Fibroblast of peridontal ligament (primary cell): ENCODE data around the gene TEX29.

Experiments used
- DNase-seq: peaks from one replicate; pipeline ENCODE4 v3.0.0-alpha.2; 2010; ENCODE audit errors: extremely low read depth

TEX29 gene

GRCh38 chr13:111291908-111292307 is 28.5 kb upstream of the TEX29 start:
- DNase-seq, result no peak

- no peak for DNase-seq
Measured at GRCh38 chr13:111292710-111293485, 27.5 kb upstream of the TEX29 start.

GRCh38 chr13:111295886-111296285 is 24.6 kb upstream of the TEX29 start:
- no peak for DNase-seq

- DNase-seq, result no peak
Measured at GRCh38 chr13:111296417-111296816, 24.0 kb upstream of the TEX29 start.

- DNase-seq, result no peak
Measured at GRCh38 chr13:111298214-111298975, 22.0 kb upstream of the TEX29 start.

GRCh38 chr13:111302045-111302726 is 18.3 kb upstream of the TEX29 start:
- DNase-seq, result no peak

- no peak for DNase-seq
Measured at GRCh38 chr13:111303559-111303958, 16.9 kb upstream of the TEX29 start.

- DNase-seq, result no peak
Measured at GRCh38 chr13:111304041-111304544, 16.3 kb upstream of the TEX29 start.

- DNase-seq, result no peak
Measured at GRCh38 chr13:111304603-111305289, 15.7 kb upstream of the TEX29 start.

GRCh38 chr13:111312944-111313590 is 7.4 kb upstream of the TEX29 start:
- DNase-seq, result no peak

GRCh38 chr13:111313911-111314425 is 6.5 kb upstream of the TEX29 start:
- no peak for DNase-seq

GRCh38 chr13:111314852-111315251 is 5.6 kb upstream of the TEX29 start:
- no peak for DNase-seq

GRCh38 chr13:111315347-111315995 is 5.0 kb upstream of the TEX29 start:
- DNase-seq, result no peak

- DNase-seq, result no peak
Measured at GRCh38 chr13:111316161-111316730, 4.2 kb upstream of the TEX29 start.

GRCh38 chr13:111317042-111317550 is 3.3 kb upstream of the TEX29 start:
- DNase-seq, result no peak

- DNase-seq, result no peak
Measured at GRCh38 chr13:111317571-111318345, 2.7 kb upstream of the TEX29 start.

GRCh38 chr13:111318386-111318785 is 2.1 kb upstream of the TEX29 start:
- DNase-seq, result no peak

- no peak for DNase-seq
Measured at GRCh38 chr13:111319521-111319920, 921 bp upstream of the TEX29 start.
